Activated T-helper 17 cell treated with anti-CD3 and anti-CD28 coated beads, Interleukin-2, amount 50 U/mL, for 72 hours (primary cell): Measurements from ENCODE around the gene PLIN1. TPM values are rescaled to one million over a fixed set of nuclear protein-coding genes. Genes with fewer than 3 reads are reported as not detected.

Experiments used
- ATAC-seq: fragments of 150-1000 bp; cut with Tn5 transposase; replicated peaks from 2 replicates; pipeline ENCODE4 v1.10.0; 2021; ENCODE audit warnings: mild to moderate bottlenecking, moderate library complexity
- H3K27ac Mint-ChIP-seq: one replicate; pipeline ENCODE4 v1.8.0; 2022; ENCODE audit warnings: mixed read lengths
- H3K27me3 Mint-ChIP-seq: one replicate; pipeline ENCODE4 v1.8.0; 2022; ENCODE audit warnings: mixed read lengths
- H3K36me3 Mint-ChIP-seq: one replicate; pipeline ENCODE4 v1.8.0; 2022; ENCODE audit warnings: low read depth, mild to moderate bottlenecking, mixed read lengths
- H3K4me1 Mint-ChIP-seq: one replicate; pipeline ENCODE4 v1.8.0; 2022; ENCODE audit warnings: mixed read lengths
- H3K4me3 Mint-ChIP-seq: one replicate; pipeline ENCODE4 v1.8.0; 2022; ENCODE audit warnings: mild to moderate bottlenecking, mixed read lengths
- H3K9me3 Mint-ChIP-seq: one replicate; pipeline ENCODE4 v1.8.0; 2022; ENCODE audit warnings: mixed read lengths
- total RNA-seq, 2 donors: library from RNA; stranded (reverse); gene quantifications; one replicate each; pipeline ENCODE4 v1.2.3, GENCODE V29; 2022

Gene PLIN1
- total RNA-seq, 2 donors from 2014 or later = 0.09 to 1.2 TPM

DNA sequence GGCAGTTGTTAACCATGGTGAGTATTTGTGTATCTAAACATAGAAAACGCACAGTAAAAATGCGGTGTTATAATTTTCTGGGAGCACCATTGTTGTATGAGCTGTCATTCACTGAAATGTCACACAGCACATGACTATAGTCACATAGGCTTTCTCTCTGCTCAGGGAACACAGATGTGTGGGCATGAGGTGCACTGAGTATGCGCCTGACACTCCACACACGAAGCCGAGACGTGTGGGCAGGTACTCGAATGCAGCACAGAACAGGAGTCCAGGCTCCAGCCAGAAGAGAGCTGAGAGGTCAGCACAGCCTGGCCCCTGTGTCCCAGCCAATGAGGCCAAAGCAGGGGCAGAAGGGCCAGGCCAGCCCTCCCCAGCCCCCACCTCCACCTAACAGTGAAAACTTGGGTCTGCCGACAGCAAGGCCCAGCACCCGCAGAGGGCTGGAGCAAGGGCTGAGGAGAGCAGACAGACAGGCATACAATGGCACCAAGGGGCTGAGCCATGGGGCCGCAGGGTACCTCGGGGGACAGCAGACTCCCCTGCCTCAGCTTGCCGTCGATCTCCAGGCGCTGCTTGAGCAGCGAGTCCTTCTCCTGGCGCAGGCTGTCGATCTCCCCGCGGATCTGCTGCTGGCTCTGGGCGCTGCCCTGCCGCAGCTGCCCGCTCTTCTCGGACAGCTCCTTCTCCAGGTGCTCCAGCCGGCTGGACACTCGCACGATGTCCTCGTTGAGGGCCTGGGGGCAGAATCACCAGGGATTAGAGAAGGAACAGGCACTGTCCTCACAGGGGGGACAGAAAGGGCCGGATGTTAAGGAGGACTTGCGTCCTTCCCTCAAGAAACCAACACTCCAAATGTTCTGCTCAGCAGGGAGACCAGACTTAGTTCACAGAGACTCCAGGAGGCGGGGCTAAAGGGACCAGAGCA, 47.9 kb downstream of the PLIN1 start:
- ATAC-seq = no peak
- H3K27ac Mint-ChIP-seq = no peak overlapping the region
- no peaks in the 10 kb centered on the region for H3K9me3 Mint-ChIP-seq
- no peaks in the 10 kb centered on the region for H3K4me1 Mint-ChIP-seq
- H3K27me3 Mint-ChIP-seq = no peaks in the 10 kb centered on the region
- peaks cover 17% of the 10 kb centered on the region for H3K36me3 Mint-ChIP-seq
- no peak overlapping the region for H3K4me3 Mint-ChIP-seq

DNA sequence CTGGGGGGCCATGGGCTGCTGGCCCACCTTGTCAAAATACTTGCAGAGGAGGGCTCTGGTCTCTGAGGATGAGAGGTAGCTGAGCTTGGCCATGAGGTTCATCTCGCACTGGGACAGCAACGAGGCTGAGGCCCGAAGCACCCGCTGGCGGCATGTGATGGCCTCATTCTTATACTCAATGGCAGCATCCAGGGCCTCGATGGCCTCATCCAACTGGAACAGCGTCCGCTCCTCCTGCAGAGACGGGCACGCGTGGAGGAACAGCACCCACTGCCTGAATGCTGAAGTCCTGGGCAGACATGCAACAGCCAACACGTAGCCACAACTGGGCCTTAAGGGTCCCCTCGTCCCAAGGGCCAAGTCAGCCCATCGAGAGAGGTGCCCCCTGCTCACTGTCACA, 48.9 kb downstream of the PLIN1 start:
- no peak overlapping the region for H3K4me3 Mint-ChIP-seq
- no peak overlapping the region for H3K27ac Mint-ChIP-seq
- H3K27me3 Mint-ChIP-seq = no peaks in the 10 kb centered on the region
- no peak for ATAC-seq
- peaks cover 27% of the 10 kb centered on the region for H3K36me3 Mint-ChIP-seq
- no peaks in the 10 kb centered on the region for H3K4me1 Mint-ChIP-seq
- no peaks in the 10 kb centered on the region for H3K9me3 Mint-ChIP-seq

DNA sequence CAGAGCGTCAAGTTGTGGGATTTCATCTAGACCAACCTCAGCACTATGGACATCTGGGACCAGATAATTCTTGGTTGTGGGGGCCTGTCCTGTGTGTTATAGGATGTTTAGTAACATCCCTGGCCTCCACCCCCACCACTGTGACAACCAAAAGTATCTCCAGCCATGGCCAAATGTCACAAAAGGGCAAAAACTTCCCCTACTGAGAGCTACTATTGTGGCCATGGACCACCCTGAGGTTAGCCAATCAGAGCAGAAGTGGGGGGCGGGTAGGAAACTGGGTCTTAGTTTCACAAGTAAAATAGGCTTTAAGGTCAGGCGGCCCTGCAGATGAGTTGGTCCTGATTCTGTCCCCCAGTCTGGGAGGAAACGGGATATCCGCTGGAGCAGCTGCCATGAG, 49.3 kb downstream of the PLIN1 start:
- no peak overlapping the region for H3K27ac Mint-ChIP-seq
- no peak overlapping the region for H3K4me3 Mint-ChIP-seq

DNA sequence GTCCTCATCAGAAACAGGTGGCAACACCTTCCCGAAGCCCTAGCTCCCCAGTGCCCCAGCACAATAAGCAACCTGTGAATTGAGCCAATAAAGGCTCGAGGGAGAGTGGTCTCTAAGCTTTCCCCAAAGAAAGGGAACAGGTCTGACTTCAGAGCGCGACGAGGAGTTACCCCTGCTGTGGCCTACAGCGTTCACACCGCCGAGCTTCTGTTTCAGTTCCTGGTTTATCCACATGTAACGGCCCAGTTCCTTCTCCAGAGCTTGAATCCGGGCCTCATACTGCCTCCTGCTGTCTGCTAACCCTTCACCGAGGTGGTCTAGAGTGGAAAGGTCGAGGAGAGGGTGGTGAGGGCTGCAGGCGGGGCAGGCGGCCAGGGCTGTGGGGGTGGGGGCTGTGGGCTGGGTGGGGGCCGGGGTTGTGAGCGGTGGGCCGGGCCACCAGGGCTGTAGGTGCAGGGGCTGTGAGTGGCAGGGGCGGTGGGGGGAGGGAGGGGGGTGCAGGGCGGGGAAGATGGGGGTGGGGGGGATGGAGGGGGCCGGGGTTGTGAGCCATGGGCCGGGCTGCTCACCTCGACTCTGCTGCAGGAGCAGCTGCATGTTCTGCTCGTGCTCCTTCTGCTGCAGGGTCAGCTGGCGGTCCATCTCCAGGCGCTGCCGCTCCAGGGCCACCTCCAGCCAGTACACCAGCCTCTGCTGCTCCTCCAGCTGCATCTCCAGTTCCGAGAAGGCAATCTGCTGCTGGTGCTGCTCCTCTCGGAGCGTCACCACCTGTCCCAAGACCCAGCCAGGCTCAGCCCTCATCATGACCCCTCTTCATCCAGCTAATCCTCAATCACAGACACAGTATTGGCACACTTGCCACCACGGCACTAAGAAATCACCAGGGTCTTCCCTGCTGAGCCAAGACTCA, 50.1 kb downstream of the PLIN1 start:
- H3K36me3 Mint-ChIP-seq = peaks cover 39% of the 10 kb centered on the region
- no peaks in the 10 kb centered on the region for H3K4me1 Mint-ChIP-seq
- no peak overlapping the region for H3K4me3 Mint-ChIP-seq
- ATAC-seq = no peak
- no peaks in the 10 kb centered on the region for H3K9me3 Mint-ChIP-seq
- no peaks in the 10 kb centered on the region for H3K27me3 Mint-ChIP-seq
- H3K27ac Mint-ChIP-seq = no peak overlapping the region

More for the DNA sequence above, 49.3 kb downstream of the PLIN1 start:
- Mint-ChIP-seq H3K9me3 (no peaks in the 10 kb centered on the region), H3K27me3 (no peaks in the 10 kb centered on the region), H3K4me1 (no peaks in the 10 kb centered on the region), H3K36me3 (peaks cover 31% of the 10 kb centered on the region)
- no peak for ATAC-seq

DNA sequence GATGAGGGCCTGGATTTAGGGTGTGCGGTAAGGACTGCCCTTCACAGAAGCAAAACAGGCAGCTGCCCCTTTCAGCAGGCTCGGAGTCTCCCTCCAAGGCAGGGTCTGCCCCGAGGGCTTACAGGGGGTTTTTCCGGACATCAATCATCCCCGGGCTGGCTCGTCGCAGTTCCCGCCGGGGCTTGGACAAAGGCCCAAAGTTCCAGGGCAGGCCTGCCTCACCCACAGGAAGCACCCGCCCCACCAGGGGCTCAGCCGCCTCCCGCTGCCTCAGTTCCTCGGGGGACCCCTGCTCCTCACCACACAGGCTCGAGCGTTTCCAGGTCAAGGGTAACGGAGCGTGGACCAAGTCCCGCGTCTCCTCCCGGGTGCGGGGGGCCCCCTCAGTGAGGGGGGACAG, 50.9 kb downstream of the PLIN1 start:
- ATAC-seq = no peak
- Mint-ChIP-seq H3K9me3 (no peaks in the 10 kb centered on the region), H3K27me3 (no peaks in the 10 kb centered on the region), H3K36me3 (peaks cover 47% of the 10 kb centered on the region), H3K4me1 (no peaks in the 10 kb centered on the region), H3K4me3 (no peak overlapping the region), H3K27ac (no peak overlapping the region)

DNA sequence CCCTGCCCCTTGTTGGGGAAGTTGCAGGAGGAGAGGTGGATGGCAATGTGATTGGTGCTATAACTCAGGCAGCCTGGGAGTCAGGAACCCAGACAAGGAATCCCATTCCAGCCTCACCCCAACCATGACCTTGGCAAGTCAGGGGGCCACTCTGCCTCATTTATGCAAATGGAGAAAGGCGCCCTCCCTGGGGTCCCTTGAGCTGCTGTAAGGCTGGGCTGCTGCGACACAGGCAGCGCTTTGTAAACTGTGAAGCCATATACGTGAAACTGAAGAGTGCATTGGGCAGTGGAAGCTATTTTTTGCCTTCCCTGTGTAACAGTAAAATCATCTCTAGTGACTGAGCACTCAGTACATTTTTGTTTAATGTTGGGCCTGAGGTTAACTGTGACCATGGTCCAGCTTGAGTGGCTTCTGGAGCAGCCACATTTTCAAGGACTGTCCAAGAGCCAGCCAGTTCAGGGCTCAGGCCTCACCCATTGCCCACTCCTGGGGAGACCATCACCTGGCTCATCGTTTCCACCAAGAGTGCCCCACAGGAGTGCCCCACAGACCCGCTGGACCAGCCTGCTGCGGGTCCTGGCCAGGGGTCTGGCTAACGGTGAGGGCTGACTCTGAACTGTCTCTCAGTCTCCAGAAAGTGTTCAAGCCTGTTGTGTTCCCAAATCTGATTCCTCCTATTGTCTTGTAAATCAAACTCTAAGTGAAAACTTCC, 51.8 kb downstream of the PLIN1 start:
- Mint-ChIP-seq H3K36me3 (peaks cover 55% of the 10 kb centered on the region), H3K27ac (no peak overlapping the region), H3K9me3 (no peaks in the 10 kb centered on the region), H3K4me3 (no peak overlapping the region), H3K4me1 (no peaks in the 10 kb centered on the region), H3K27me3 (no peaks in the 10 kb centered on the region)
- no peak for ATAC-seq

DNA sequence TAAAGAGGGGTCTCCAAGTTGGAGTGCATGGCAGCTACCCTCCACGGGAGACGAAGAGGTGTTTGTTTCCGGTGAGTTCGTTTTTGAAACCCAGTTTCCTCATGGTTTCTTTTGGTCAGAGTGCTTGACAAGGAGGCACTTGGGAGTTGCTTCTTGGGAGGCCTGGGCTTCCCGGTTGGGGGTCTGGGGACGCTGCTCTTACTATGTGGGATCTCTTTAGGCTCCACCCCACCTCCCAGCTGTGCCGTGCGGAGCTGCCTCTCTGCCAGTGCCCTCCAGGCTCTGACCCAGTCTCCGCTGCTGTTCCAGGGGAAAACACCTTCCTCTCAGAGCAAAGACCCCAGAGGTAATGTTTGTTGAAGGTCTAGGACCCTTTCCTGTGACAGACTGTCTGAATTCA, 53.5 kb downstream of the PLIN1 start:
- no peak for ATAC-seq
- H3K4me1 Mint-ChIP-seq = no peaks in the 10 kb centered on the region
- H3K4me3 Mint-ChIP-seq = no peak overlapping the region
- H3K36me3 Mint-ChIP-seq = peaks cover 72% of the 10 kb centered on the region
- no peaks in the 10 kb centered on the region for H3K9me3 Mint-ChIP-seq
- no peaks in the 10 kb centered on the region for H3K27me3 Mint-ChIP-seq
- no peak overlapping the region for H3K27ac Mint-ChIP-seq

DNA sequence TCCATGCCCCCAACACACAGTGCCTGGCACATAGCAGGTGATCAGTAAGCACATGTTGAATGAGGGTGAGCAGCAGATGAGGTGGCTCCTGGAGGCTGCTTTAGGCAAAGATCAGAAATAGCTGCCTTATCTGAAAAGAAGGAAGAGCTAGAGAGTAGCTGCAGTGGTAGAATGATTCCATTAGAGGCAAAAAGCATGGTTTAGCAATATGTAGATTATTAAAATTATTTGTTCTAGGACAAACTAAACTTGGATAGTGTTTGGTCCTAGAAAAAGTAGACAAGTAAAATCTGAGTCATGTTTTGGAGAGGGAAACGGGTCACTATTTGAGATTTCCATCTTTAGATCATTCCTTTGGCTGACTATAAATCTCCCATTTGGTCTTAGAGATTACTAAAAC, 56.0 kb downstream of the PLIN1 start:
- no peak for ATAC-seq
- H3K4me3 Mint-ChIP-seq = no peak overlapping the region
- H3K4me1 Mint-ChIP-seq = no peaks in the 10 kb centered on the region
- H3K36me3 Mint-ChIP-seq = peaks cover 89% of the 10 kb centered on the region
- H3K27ac Mint-ChIP-seq = no peak overlapping the region
- H3K9me3 Mint-ChIP-seq = no peaks in the 10 kb centered on the region
- H3K27me3 Mint-ChIP-seq = no peaks in the 10 kb centered on the region

DNA sequence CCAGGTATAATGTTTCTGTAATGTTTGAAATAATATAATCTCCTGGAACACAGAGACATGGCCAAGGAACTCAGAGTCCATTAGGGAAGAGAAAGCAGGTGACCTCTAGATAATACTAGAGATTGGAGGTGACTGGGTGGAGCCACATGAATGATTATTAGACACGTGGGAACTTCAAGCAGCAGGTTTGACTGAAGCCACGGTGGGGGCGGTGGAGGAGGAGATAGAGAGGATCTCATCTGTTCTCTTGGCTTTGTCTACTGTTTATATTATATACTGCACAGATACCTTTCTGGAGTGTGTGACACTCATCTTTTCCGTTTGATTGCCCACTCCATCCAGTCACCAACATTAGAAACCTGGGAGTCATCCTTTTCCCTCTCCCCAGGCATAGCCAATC, 57.6 kb downstream of the PLIN1 start:
- Mint-ChIP-seq H3K4me1 (no peaks in the 10 kb centered on the region), H3K9me3 (no peaks in the 10 kb centered on the region), H3K27ac (no peak overlapping the region), H3K4me3 (no peak overlapping the region), H3K36me3 (peaks cover 86% of the 10 kb centered on the region), H3K27me3 (no peaks in the 10 kb centered on the region)
- no peak for ATAC-seq

DNA sequence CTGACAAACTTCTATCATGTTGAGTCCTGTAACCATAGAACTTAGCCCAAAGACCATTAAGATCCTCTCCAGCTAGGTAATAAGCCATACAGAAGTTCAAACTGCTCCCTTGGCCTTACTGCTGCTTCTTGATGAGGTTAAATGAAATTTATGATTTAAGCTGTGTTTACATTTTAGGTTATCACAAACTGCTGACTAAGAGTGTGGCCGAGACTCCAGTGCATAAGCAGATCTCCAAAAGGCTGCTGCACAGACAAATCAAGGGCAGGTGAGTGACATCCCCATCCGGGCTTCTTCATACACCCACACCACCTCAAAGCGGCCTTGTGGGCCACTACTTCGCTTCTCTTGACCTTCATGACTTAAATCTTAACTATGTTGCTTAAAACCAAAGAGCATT, 62.9 kb downstream of the PLIN1 start:
- Mint-ChIP-seq H3K9me3 (peaks cover 11% of the 10 kb centered on the region), H3K4me1 (no peaks in the 10 kb centered on the region), H3K27ac (no peak overlapping the region), H3K36me3 (peaks cover 71% of the 10 kb centered on the region), H3K27me3 (no peaks in the 10 kb centered on the region), H3K4me3 (no peak overlapping the region)
- ATAC-seq = no peak

DNA sequence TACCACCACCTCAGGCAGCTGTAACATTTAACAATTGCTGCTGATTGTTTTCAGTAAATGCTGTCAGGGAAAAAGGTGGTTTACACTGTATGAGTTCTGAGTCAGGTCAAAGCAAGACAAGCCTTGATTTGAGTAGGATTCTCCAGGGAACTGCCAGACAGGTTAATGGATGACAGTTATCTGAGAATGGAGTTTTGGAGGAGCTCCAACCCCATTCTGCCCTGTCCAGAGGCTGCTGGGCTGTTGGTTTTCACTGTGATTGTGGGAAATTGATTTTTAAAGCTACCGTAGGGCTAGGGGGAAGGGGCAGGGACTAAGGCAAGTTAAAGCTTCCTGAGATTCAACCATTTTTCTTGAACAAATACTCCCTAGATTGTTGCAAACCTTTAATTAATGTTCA, 64.0 kb downstream of the PLIN1 start:
- ATAC-seq = no peak
- Mint-ChIP-seq H3K27me3 (no peaks in the 10 kb centered on the region), H3K9me3 (peaks cover 11% of the 10 kb centered on the region), H3K27ac (no peak overlapping the region), H3K4me3 (no peak overlapping the region), H3K4me1 (no peaks in the 10 kb centered on the region), H3K36me3 (peaks cover 71% of the 10 kb centered on the region)

Other genes with a start within 250 kb of the PLIN1 start
- not detected for gene RHCG, start 182.8 kb downstream of the PLIN1 start, total RNA-seq
- 10 to 100 TPM; 15.4 to 22.7 TPM for gene TICRR, start 103.9 kb downstream of the PLIN1 start, total RNA-seq
- gene KIF7, start 23.9 kb downstream of the PLIN1 start, total RNA-seq = under 1 TPM; 0.11 to 0.53 TPM
- gene PEX11A, start 11.4 kb upstream of the PLIN1 start, total RNA-seq = 1 to 10 TPM; 2.1 to 5.3 TPM
- gene WDR93, start 11.4 kb upstream of the PLIN1 start, total RNA-seq = under 1 TPM in 1 of 2 donors, not detected in 1; 0.19 TPM
- gene MESP1, start 71.9 kb upstream of the PLIN1 start, total RNA-seq = 1 to 10 TPM; 2.1 to 3.7 TPM
- gene MESP2, start 97.0 kb upstream of the PLIN1 start, total RNA-seq = under 1 TPM in 1 of 2 donors, not detected in 1; 0.15 TPM
- under 1 TPM; 0.19 to 0.45 TPM for gene ANPEP, start 135.5 kb upstream of the PLIN1 start, total RNA-seq
- gene AP3S2, start 214.6 kb upstream of the PLIN1 start, total RNA-seq = 10 to 100 TPM; 14.0 to 16.0 TPM
- gene ARPIN, start 233.6 kb upstream of the PLIN1 start, total RNA-seq = not detected